Thyroid gland (tissue), 4 donors: ENCODE data around the gene PDGFRB.

Experiments
- CTCF ChIP-seq, 6 experiments: fragments of 200-600 bp in 3 of 6; fragments of 450-650 bp in 3 of 6; sonication (generic) in 3 of 6; IDR thresholded peaks; one replicate each; pipeline ENCODE4 v1.5.1; 2016 to 2019; ENCODE audit warnings: antibody characterized with exemption in 6 of 6, mild to moderate bottlenecking in 2 of 6, inconsistent platforms in 1 of 6, moderate library complexity in 1 of 6
- POLR2A ChIP-seq, 2 donors: fragments of 450-650 bp; IDR thresholded peaks; one replicate each; pipeline ENCODE4 v1.6.1; 2017; ENCODE audit warnings: antibody characterized with exemption in 2 of 2, mild to moderate bottlenecking in 2 of 2, moderate library complexity in 1 of 2

DNA sequence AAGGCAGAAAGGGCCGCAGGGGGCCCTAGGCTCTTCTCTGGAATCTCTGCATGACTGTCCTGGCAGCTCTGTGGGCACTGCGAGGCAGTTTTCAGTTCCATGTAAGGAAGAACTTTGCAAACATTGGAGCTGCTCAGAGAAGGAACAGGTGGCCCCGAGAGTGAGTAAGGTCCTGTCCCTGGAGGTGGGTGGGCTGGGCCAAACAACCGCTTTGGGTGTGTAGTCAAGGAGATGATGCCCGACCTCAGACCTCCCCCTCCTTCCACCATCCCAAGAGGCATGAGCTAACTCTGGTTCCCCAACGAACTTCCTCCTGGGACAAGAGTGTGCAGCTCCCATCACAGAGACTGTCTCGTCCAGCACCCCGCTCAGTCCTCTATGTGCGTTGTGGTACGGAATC, 89.8 kb downstream of the PDGFRB start:
- TF ChIP-seq POLR2A (IDR thresholded peaks at IDR 0.05) (no peak), CTCF (IDR thresholded peaks at IDR 0.05) (no peak)
